Stimulated activated CD8-positive, alpha-beta memory T cell treated with anti-CD3 and anti-CD28 coated beads, Interleukin-7, amount 100 ng/mL, for 4 hours (primary cell): ENCODE measurements around the gene UMAD1.

ENCODE experiments used
- DNase-seq, 2 donors: peaks; one replicate each; pipeline ENCODE4 v3.0.0-alpha.2; 2020; ENCODE audit warnings: low read depth in 2 of 2

Gene UMAD1

GRCh38 chr7:7883394-7883793 is 242.8 kb downstream of the UMAD1 start:
- DNase-seq, result no peak

- no peak for DNase-seq
These were observed 244.3 kb downstream of the UMAD1 start for GRCh38 chr7:7884855-7885254.

- DNase-seq, result no peak
These were observed 249.4 kb downstream of the UMAD1 start for GRCh38 chr7:7889791-7890568.

- no peak for DNase-seq
These were observed 254.6 kb downstream of the UMAD1 start for GRCh38 chr7:7895004-7895650.

DNA sequence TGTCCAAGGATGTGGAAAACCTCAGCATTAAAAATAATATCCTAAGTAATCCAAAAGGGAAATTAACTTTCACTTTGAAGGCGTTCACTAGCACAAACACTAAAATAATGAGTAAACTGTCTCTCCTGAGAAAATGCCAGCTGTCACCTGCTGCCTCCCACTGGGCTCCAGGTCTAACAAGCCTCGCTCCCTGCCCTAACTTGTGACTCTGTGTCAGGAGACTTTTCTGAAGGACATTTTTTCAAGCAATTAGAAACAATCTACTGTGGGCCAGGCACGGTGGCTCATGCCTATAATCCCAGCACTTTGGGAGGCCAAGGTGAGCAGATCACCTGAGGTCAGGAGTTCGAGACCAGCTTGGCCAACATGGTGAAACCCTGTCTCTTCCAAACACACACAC is 255.2 kb downstream of the UMAD1 start:
- no peak for DNase-seq

DNA sequence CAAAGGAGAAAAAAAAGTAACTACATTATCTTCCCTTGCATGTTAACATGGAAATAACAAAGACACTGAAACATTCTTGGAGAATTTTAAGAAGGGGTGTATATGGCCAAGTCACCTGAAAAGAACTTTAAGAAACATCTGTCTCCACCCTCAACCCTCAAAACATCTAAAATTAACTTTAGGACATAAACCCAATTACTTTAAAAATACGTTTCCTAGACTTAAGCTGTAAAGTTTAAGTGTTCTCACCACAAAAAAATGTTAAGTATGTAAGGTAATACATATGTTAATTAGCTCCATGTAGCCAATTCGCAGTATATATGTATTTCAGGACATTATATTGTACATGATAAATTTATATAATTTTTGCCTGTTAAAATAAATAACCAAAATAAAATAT is 257.0 kb downstream of the UMAD1 start:
- no peak for DNase-seq

- DNase-seq, result no peak
These were observed 257.5 kb downstream of the UMAD1 start for GRCh38 chr7:7897949-7898515.

GRCh38 chr7:7902845-7903244 is 262.3 kb downstream of the UMAD1 start:
- DNase-seq, result no peak

GRCh38 chr7:7907306-7907705 is 266.8 kb downstream of the UMAD1 start:
- DNase-seq, result no peak

GRCh38 chr7:7908622-7909145 is 268.1 kb downstream of the UMAD1 start:
- DNase-seq, result no peak

DNA sequence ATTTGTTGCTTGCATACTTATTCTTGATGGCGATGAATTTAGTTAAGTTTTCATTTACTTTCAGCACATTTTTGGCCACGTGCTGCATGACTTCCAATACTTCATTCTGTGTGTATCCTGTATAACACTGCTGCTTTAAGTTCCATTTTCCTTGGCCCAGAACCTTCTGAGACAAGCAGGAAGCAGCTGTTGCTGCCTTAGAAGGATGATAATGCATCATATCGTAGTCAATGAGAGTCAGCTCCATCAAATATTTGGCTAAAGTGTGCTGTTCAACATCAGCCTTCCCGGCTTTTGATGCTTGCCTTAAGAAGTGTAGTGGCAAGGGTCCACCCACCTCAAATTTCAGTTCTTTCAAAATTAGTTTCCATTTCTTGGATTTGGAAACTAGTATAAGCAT is 268.8 kb downstream of the UMAD1 start:
- DNase-seq, result no peak

- DNase-seq, result no peak
These were observed 271.0 kb downstream of the UMAD1 start for GRCh38 chr7:7911369-7912123.

GRCh38 chr7:7912937-7913336 is 272.4 kb downstream of the UMAD1 start:
- no peak for DNase-seq

DNA sequence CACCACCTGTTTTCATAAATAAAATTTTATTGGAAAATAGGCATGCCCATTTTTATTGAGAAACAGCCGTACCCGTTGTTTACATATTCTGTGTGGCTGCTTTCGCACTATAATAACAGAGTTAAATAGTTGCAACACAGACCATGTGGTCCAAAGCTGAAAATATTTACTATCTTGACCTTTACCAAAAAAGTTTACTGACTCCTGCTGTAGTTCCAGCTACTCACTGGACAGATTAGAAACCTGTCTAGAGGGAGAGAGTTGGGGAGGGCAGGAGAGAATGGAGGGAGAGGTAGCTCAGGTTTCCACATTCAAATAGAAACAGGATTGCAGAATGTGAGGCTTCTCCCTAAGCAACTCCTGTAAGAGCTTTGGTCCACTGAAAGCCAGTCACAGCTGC is 273.0 kb downstream of the UMAD1 start:
- no peak for DNase-seq

DNA sequence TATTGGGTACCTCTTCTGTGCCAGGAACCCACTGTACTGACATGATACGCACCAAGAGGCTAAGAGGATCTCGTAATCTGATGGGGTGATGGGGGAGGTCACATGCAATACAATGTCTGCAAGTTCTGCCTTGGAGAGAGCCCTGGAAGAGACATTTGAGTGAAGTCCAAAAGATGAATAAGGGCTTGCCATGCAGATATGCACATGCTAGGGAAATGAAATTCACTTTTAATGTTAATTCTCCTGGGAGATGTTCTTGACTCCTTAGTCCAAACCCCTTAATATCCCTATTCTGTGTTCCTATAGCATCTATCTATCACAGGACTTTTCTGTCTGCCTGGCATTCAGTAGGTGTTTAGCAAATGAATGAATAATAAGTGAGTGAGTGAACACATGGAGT is 274.0 kb downstream of the UMAD1 start:
- DNase-seq, result no peak

DNA sequence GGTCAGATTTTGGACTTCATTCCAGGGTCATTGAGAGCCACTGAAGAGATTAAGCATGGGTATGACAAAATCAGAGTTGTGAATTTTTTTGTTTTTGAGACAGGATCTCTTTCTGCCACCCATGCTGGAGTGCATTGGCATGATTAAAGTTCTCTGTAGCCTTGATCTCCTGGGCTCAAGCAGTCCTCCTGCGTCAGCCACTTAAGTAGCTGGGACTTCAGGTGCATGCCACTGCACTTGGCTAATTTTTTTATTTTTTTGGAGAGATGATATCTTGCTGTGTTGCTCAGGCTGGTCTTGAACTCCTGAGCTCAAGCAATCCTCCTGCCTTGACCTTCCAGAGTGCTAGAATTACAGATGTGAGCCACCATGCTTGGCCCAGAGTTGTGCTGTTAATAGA is 275.5 kb downstream of the UMAD1 start:
- no peak for DNase-seq

DNA sequence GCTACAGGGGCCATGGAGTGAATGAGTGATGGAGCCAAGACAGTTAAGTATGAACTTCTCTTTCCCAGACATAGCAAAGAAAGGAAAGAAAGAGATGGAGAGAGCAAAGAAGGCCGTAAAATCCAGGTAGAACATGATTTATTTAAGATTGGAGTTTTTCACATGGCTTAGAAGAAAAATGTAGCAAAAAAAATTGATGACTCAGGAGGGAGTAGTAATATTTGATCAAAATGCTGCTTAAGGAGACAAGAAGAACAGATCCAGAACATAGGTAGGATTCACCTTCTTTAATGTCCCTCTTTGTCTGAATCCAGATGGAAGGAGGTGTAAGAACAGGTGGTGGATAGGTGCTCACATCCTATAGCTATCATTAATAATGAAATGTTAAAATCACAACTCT is 277.0 kb downstream of the UMAD1 start:
- no peak for DNase-seq

DNA sequence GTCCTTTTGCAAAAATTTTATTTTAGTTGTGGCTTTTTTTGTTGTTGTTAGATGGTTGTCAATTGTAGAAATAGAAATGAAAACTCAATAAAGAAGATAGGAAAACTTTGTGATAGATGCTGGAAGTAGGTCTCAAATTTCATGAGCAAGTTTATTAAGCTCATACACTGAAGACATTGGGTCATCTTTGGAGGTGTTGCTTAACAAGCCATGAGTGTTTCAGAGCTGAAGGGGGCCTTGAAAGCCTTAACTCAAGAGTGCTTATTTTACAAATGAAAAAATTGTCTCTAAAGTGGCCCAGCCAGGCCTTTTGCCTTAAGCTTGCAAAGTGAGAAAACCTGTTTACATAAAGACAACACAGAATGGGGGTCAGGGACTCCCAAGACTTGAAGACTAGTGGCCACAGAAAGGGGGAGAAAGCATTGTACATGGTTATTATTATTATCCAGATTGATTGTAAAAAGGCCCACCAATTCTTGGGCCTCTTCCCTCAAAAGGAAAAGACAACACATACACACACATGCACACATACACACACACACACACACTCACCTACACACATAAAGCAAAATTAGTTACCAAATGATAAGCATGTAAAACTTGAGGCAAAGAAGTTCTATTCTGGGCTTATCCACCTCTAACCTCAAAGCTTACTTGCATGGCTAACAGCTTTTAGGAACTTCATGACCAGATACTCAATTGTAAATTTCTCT is 278.3 kb downstream of the UMAD1 start:
- DNase-seq, result no peak

DNA sequence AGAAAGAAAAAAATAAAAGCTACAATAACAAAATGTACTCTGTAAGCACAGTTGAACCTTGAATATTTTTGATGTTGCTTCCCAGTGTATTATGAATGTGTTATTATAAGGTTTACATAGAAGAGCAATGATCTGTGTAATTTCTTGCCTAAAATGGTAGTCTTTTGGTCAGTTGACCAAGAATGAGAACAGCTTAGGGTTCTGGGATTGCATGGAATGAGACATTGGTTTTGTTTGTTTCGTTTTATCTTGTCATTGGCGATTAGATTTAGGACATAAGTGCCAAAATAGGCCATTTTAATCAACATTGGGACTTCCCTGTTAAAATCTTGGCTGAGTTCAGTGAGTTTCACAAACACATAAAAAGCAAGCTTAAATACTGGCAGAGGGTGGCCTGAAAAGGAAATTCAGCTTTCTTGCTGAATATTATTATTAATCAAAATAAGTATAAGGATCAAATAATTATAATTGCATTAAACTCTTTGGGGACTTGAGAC is 278.9 kb downstream of the UMAD1 start:
- no peak for DNase-seq

DNA sequence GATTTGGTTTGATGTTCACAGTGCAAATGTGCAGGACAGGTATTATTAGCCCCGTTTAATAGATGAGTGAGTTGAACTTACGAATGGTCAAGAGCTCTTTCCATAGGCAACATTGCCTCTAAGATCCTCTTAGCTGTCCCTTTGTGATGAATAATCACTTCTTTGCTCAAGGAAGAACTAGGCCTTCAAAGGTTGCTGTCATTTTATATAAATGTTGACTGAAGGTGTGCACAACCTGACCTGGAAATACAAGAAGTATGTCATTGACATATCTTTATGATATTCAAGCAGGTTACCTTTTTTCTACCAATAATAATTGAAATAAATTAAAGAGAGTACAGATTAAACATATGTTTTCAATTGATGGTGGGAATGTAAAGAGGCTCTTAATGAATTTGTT is 279.5 kb downstream of the UMAD1 start:
- DNase-seq, result no peak

DNA sequence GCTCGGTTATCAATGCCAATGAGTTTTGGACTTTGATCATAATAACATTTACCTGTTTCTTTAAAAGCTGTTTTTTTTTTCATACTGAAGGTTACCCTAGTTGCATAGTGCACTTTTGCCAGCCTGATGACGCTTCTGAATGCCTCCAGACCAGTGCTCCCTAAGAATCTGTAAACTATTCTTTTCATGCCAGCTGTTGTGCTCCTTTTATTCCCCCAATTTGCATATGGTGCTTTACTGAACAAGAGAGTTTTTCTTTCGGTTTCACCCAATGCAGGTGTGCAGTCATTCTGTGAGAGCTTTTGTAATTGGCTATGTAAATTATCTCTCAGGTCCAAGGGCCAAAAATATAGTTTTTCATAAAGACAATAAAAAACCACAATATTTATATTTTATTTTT is 279.9 kb downstream of the UMAD1 start:
- DNase-seq, result no peak
